Vagina (tissue), 2 donors: ENCODE data around the gene FRMD4A.

ENCODE experiments used
- POLR2AphosphoS5 ChIP-seq, 2 donors: sonication (generic); formaldehyde crosslinking; IDR thresholded peaks; one replicate each; pipeline ENCODE4 v1.9.0; 2017; ENCODE audit warnings: antibody characterized with exemption in 2 of 2, mild to moderate bottlenecking in 2 of 2, low read depth in 1 of 2; ENCODE audit not compliant: insufficient read depth in 1 of 2
- TF ChIP-seq, protein P1 (sequence below), 3 experiments: fragments of 450-650 bp in 2 of 3; fragments of 200-600 bp in 1 of 3; sonication (generic) in 1 of 3; IDR thresholded peaks; one replicate each; pipeline ENCODE4 v1.5.1; 2017 to 2019; ENCODE audit warnings: antibody characterized with exemption in 3 of 3, mild to moderate bottlenecking in 2 of 3, moderate library complexity in 2 of 3

DNA sequence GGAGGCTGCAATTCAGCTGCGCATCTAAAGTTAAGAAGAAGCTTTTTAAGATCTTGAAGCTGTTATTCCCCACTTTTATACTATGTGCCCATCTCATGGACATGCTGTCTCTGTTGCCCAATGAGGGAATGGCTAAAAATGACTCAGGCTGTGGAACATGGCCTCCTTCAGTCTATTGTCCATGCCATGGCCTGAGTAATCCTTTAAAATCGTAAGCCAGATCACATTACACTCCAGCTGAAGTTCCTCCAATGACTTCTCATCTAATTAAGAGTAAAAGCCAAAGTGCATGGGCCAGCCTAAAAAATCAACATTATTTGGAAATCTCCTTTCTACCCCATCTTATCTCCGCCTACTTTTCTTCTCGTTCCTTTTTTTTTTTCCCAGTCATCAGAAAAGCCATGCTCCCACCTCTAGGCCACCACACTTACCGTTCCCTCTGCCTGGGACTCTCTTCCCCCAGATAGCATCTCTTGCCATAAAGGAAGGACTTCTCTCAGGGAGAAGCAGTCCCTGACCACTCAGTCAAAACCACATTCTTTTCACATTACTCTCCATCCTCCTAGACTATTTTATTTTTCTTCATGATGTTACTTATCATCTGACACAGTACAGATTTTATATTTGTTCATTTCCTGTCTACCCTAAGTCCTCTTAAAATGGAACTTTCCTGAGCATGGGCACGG, 406.5 kb downstream of the FRMD4A start:
- TF ChIP-seq, protein P1, sequence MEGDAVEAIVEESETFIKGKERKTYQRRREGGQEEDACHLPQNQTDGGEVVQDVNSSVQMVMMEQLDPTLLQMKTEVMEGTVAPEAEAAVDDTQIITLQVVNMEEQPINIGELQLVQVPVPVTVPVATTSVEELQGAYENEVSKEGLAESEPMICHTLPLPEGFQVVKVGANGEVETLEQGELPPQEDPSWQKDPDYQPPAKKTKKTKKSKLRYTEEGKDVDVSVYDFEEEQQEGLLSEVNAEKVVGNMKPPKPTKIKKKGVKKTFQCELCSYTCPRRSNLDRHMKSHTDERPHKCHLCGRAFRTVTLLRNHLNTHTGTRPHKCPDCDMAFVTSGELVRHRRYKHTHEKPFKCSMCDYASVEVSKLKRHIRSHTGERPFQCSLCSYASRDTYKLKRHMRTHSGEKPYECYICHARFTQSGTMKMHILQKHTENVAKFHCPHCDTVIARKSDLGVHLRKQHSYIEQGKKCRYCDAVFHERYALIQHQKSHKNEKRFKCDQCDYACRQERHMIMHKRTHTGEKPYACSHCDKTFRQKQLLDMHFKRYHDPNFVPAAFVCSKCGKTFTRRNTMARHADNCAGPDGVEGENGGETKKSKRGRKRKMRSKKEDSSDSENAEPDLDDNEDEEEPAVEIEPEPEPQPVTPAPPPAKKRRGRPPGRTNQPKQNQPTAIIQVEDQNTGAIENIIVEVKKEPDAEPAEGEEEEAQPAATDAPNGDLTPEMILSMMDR (IDR thresholded peaks at IDR 0.05), result no peak
- TF ChIP-seq POLR2AphosphoS5 (IDR thresholded peaks at IDR 0.05; ENCODE audit: insufficient read depth in 1 of 2, low read depth in 1 of 2), result no peak
